Psoas muscle (tissue), 8 donors: ENCODE measurements around the gene MACROH2A2. TPM values are rescaled to one million over a fixed set of nuclear protein-coding genes. Genes with fewer than 3 reads are reported as not detected.

ENCODE experiments used
- ATAC-seq, 4 donors: fragments of 200-7000 bp; cut with Tn5 transposase; one replicate each; pipeline ENCODE4 v1.9.1; 2020; ENCODE audit warnings: moderate library complexity in 3 of 4, mild to moderate bottlenecking in 2 of 4
- DNase-seq, 2 donors: peaks; one replicate each; pipeline ENCODE4 v3.0.0-alpha.2; 2020
- H3K27ac ChIP-seq: fragments of 200-600 bp; one replicate; pipeline ENCODE4 v1.8.0; 2022
- H3K27me3 ChIP-seq, 3 donors: fragments of 200-600 bp in 1 of 3; one replicate each; pipeline versions ENCODE4 v1.6.1 to v1.8.0; 2013 to 2022; ENCODE audit warnings: low read length in 2 of 3, mild to moderate bottlenecking in 2 of 3, moderate library complexity in 1 of 3; ENCODE audit not compliant: insufficient read depth in 3 of 3
- H3K36me3 ChIP-seq, 2 donors: fragments of 200-600 bp in 1 of 2; one replicate each; pipeline versions ENCODE4 v1.6.1 to v1.8.0; 2013 to 2022; ENCODE audit warnings: low read depth in 1 of 2, mild to moderate bottlenecking in 1 of 2, moderate library complexity in 1 of 2; ENCODE audit not compliant: insufficient read depth in 1 of 2
- H3K4me1 ChIP-seq: fragments of 200-600 bp; one replicate; pipeline ENCODE4 v1.8.0; 2022
- H3K4me3 ChIP-seq: fragments of 200-600 bp; one replicate; pipeline ENCODE4 v1.8.0; 2022; ENCODE audit warnings: mild to moderate bottlenecking
- H3K9me3 ChIP-seq: fragments of 200-600 bp; one replicate; pipeline ENCODE4 v1.8.0; 2022
- WGBS, 3 donors: extraction: QIAGEN DNeasy Blood & Tissue Kit; methylation state at CpG; one replicate each; pipeline versions ENCODE4 v1.1.6 to v1.1.7; 2013; 5-methylcytosine and 5-hydroxymethylcytosine counted together
- intact Hi-C, 2 donors: fragments of 100-400 bp; cut with DNase I; formaldehyde crosslinking; loops; one replicate each; pipeline versions ENCODE4 v1.11.0 to v1.14.2; 2022
- polyA plus RNA-seq, 3 donors: library from polyadenylated mRNA; stranded (reverse); fragments of 200-250 nt; gene quantifications; one replicate each; pipeline ENCODE4 v1.2.3, GENCODE V29; 2013
- total RNA-seq, 4 donors: library from RNA; stranded (reverse); fragmentation: NEBNext Ultra II Directional in 2 of 4; extraction: Animal tissue kit (Norgen Biotek cat#: 25700) in 2 of 4; gene quantifications; one replicate each; pipeline versions ENCODE4 v1.2.1 to v1.2.4, GENCODE V29; 2021 to 2023
- TF ChIP-seq, protein P1 (sequence below): fragments of 200-600 bp; IDR thresholded peaks from one replicate; pipeline ENCODE4 v1.8.0; 2022; ENCODE audit warnings: antibody characterized with exemption
- donor health status: healthy with polysubstance abuse.
- donor health status: DM: no; HTN: no; CAD: no; lungs with moderate emphysema.
- donor health status: Bipolar disorder and iron deficiency.
- donor health status: healthy.
- donor health status: DM: yes; HTN: yes; CAD: no.
- donor health status: DM: no; HTN: no; CAD: no.
- donor health status: DM: no; HTN: no; CAD: no.
- donor health status: DM: yes; HTN: yes; CAD: no.

The MACROH2A2 gene
- total and polyA plus RNA-seq, 7 donors: 3.0 to 7.2 (median 5.7) TPM

DNA sequence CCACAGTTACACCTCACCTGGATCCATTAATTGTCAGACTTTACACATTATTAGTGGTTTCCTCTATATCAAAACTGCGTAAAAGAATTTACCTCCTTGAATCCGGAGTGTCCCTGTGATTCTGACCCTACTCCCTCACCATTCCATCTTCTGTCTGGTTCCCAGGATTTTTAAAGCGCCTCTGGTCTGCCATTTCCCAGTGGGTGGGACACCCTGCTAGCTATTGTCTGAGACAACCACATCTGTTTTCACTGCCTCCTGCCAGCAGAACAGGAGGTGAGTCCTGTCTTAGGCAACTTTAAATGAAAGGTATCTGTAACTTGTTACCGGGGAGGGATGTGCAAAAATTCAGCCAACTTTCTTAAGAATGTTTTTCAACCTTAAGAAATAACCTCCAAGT lies 2.3 kb downstream of the MACROH2A2 start:
- DNase-seq: no peak
- Histone ChIP-seq H3K36me3 (peaks cover 0 to 2% of the 10 kb centered on the region in 2 donors), H3K9me3 (no peaks in the 10 kb centered on the region), H3K27ac (no peak overlapping the region), H3K4me1 (peaks cover 5% of the 10 kb centered on the region), H3K27me3 (peaks cover 0 to 5% (median 2%) of the 10 kb centered on the region in 3 donors), H3K4me3 (no peak overlapping the region)
- no peak for ATAC-seq
- TF ChIP-seq, protein P1, sequence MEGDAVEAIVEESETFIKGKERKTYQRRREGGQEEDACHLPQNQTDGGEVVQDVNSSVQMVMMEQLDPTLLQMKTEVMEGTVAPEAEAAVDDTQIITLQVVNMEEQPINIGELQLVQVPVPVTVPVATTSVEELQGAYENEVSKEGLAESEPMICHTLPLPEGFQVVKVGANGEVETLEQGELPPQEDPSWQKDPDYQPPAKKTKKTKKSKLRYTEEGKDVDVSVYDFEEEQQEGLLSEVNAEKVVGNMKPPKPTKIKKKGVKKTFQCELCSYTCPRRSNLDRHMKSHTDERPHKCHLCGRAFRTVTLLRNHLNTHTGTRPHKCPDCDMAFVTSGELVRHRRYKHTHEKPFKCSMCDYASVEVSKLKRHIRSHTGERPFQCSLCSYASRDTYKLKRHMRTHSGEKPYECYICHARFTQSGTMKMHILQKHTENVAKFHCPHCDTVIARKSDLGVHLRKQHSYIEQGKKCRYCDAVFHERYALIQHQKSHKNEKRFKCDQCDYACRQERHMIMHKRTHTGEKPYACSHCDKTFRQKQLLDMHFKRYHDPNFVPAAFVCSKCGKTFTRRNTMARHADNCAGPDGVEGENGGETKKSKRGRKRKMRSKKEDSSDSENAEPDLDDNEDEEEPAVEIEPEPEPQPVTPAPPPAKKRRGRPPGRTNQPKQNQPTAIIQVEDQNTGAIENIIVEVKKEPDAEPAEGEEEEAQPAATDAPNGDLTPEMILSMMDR: no peak
- 79 to 84% (median 84%) methylated on average over 4 of the region's 4 CpGs for WGBS, 3 donors
- intact Hi-C loops: no loop called here

DNA sequence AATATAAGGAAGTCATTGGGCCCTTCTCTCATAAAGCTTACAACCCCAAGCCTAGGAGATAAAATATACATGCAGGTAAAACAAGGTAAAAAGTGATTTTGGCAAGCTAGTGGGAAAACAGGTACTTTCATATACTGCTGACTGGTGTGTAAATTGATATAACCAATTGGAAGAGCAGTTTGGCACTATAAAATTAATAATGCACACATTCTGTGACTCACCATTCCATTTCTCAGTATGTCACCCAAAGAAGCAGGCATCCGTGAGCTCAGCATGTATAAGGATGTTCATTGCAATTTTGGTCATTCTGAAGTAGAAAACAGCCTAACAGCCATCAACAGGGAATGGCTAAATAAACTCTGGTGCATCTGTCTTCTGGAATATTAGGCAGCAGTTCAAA lies 2.9 kb downstream of the MACROH2A2 start:
- DNase-seq (no peak), ATAC-seq (no peak)
- H3K4me1 ChIP-seq: peaks cover 5% of the 10 kb centered on the region
- no peaks in the 10 kb centered on the region for H3K9me3 ChIP-seq
- intact Hi-C loops: no loop called here
- H3K4me3 ChIP-seq: no peak overlapping the region
- 100% methylated on average over 1 of the region's 1 CpG for WGBS, 3 donors
- peaks cover 0 to 5% (median 2%) of the 10 kb centered on the region in 3 donors for H3K27me3 ChIP-seq
- peaks cover 0 to 2% of the 10 kb centered on the region in 2 donors for H3K36me3 ChIP-seq
- TF ChIP-seq, protein P1: no peak
- H3K27ac ChIP-seq: no peak overlapping the region

DNA sequence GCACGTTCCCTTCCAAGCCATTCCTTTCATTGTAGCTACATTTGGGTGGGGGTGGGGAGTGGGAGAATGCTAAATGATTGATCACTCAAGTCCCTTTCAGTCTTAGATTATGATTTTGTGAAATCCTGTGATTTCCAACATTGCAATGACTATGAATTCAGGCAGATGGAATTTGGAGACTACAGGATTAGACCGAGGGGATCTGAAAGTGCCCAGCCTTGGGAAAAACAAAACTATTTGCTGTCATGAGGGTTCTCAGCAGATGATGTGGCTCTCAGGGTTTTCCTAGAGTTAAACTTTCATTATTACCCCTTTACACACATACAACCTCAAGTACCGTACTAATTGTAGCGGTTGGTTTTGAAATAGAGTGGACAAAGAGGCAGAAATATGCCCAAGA lies 4.7 kb downstream of the MACROH2A2 start:
- 86 to 92% (median 87%) methylated on average over 4 of the region's 4 CpGs for WGBS, 3 donors
- H3K4me3 ChIP-seq: no peak overlapping the region
- H3K27me3 ChIP-seq: no peaks in the 10 kb centered on the region
- H3K27ac ChIP-seq: no peak overlapping the region
- H3K9me3 ChIP-seq: no peaks in the 10 kb centered on the region
- TF ChIP-seq, protein P1: no peak
- intact Hi-C loops: no loop called here
- no peak for ATAC-seq
- peaks cover under 1% of the 10 kb centered on the region for H3K4me1 ChIP-seq
- DNase-seq: no peak
- H3K36me3 ChIP-seq: peaks cover 0 to 2% of the 10 kb centered on the region in 2 donors

DNA sequence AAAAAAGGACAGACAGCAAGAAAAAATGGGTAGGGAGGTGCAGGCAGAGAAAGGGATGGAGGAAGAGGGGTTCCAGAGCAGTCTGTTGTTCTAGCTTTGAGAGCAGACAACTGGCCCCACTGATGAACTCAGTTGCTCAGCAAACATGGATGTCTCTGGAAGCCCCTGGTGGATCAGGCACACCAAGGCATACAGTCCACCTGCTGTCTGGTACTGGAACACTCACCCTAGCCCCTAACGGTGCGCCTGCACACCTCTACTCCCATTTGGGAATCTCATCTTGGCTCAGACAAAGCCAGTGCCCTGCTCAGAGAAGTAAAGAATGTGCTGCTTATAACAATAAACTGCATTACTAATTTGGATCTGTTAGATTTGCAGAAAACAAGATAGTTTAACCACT lies 7.7 kb downstream of the MACROH2A2 start:
- DNase-seq: no peak
- WGBS, 3 donors: 84 to 89% (median 88%) methylated on average over 2 of the region's 2 CpGs
- no peaks in the 10 kb centered on the region for H3K4me1 ChIP-seq
- no peaks in the 10 kb centered on the region for H3K9me3 ChIP-seq
- TF ChIP-seq, protein P1: no peak
- no peak for ATAC-seq
- H3K27ac ChIP-seq: no peak overlapping the region
- intact Hi-C loops: no loop called here
- H3K4me3 ChIP-seq: no peak overlapping the region
- no peaks in the 10 kb centered on the region for H3K27me3 ChIP-seq
- peaks cover 0 to 2% of the 10 kb centered on the region in 2 donors for H3K36me3 ChIP-seq

DNA sequence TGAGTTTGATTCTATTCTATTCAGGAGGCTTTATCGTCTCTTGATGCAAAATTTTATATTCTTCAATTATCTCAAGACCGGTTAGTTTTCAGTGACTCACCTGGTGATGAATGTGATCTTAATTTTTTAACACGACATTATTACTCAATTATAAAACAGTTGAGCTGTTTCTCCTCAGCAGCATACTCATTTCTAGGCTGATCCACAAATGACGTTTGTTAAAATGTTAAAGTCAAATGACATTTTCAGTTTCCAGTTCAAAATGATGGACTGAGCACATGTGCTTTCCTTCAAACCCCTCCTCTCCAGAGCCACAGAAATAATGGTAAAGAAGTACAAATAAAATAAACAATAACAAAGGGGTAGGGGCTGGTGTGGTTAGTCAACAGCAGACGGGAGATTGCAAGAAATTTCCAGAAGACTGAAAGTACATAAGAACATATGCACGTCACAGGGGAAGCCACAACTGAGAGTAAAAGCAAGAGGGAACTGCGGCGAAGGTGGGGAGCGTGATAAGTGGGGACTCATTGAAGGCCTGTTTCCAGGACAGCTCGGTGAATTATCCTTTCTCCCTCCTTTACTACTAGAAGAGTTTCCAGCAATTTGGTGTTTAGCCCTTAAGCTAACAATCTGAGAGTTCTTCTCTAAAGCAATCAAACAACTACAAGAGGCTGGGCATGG lies 10.9 kb downstream of the MACROH2A2 start:
- Histone ChIP-seq H3K4me3 (no peak overlapping the region), H3K27me3 (no peaks in the 10 kb centered on the region), H3K4me1 (no peaks in the 10 kb centered on the region), H3K9me3 (no peaks in the 10 kb centered on the region), H3K27ac (no peak overlapping the region), H3K36me3 (peaks cover 0 to 2% of the 10 kb centered on the region in 2 donors)
- WGBS, 3 donors: 89 to 93% (median 92%) methylated on average over 10 of the region's 10 CpGs
- intact Hi-C loops: no loop called here
- no peak for DNase-seq
- no peak for ATAC-seq
- TF ChIP-seq, protein P1: no peak
